Endothelial cell of umbilical vein (primary cell): ENCODE data around the gene CHMP3. TPM values are rescaled to one million over a fixed set of nuclear protein-coding genes. Genes with fewer than 3 reads are reported as not detected.

ENCODE experiments used
- BruUV-seq: library from RNA; stranded (reverse); fragments of 400-500 nt; replicated peaks from 2 replicates; lab custom pipeline; 2021; lab: Mats Ljungman, UMichigan
- CTCF ChIA-PET: fragments of 300-600, 350-600 bp; sonication (Branson Sonifier 250); formaldehyde crosslinking; loops from one replicate; lab custom pipeline; 2021; ENCODE audit warnings: antibody characterized with exemption, inconsistent platforms; lab: Charles Lee
- POLR2A ChIA-PET: fragments of 300-600, 350-600 bp; sonication (Branson Sonifier 250); formaldehyde crosslinking; loops from one replicate; lab custom pipeline; 2021; ENCODE audit warnings: antibody characterized with exemption, inconsistent platforms; lab: Charles Lee
- DNase-seq: peaks from one replicate; pipeline ENCODE4 v3.0.0-alpha.2; 2011; ENCODE audit warnings: low read depth, low spot score
- FAIRE-seq: peaks from 2 replicates; lab custom pipeline; 2011; peaks lifted over from hg19 to GRCh38; lab: Jason Lieb, UNC
- H2AFZ ChIP-seq: 2 replicates; pipeline ENCODE4 v1.6.0; 2012; ENCODE audit warnings: low read depth, low read length, control low read depth, inconsistent platforms
- H3K27ac ChIP-seq: 2 replicates; pipeline ENCODE4 v1.5.1; 2011; ENCODE audit warnings: low read depth, mild to moderate bottlenecking, control low read depth, low read length, moderate library complexity; ENCODE audit not compliant: insufficient read depth
- H3K27me3 ChIP-seq, 2 experiments: 2 replicates each; pipeline versions ENCODE4 v1.6.0 to v1.6.1; 2011; ENCODE audit warnings: low read length in 2 of 2, mixed read lengths in 1 of 2; ENCODE audit not compliant: control insufficient read depth in 2 of 2, insufficient read depth in 2 of 2
- H3K36me3 ChIP-seq, 2 experiments: 2 replicates in 1 of 2; 3 replicates in 1 of 2; pipeline ENCODE4 v1.5.1; 2011; ENCODE audit warnings: low read length in 2 of 2, mild to moderate bottlenecking in 1 of 2, moderate library complexity in 1 of 2; ENCODE audit not compliant: control insufficient read depth in 2 of 2, insufficient read depth in 2 of 2; ENCODE audit errors: extremely low read depth in 1 of 2
- H3K4me1 ChIP-seq: 3 replicates; pipeline ENCODE4 v1.5.1; 2011; ENCODE audit warnings: mild to moderate bottlenecking, low read length; ENCODE audit not compliant: control insufficient read depth, insufficient read depth; ENCODE audit errors: extremely low read depth
- H3K4me2 ChIP-seq: 2 replicates; pipeline ENCODE4 v1.6.1; 2011; ENCODE audit warnings: low read length, control low read depth, mixed read lengths; ENCODE audit not compliant: insufficient read depth
- H3K4me3 ChIP-seq, 3 experiments: fragments of 200-600 bp in 1 of 3; sonication (generic), shearing (Covaris generic) in 1 of 3; replicated peaks in 1 of 3; 2 replicates each; pipeline ENCODE4 v1.5.1; 2011 to 2016; ENCODE audit warnings: control low read depth in 3 of 3, low read length in 3 of 3, mild to moderate bottlenecking in 2 of 3, inconsistent platforms in 1 of 3, low read depth in 1 of 3, moderate library complexity in 1 of 3; ENCODE audit not compliant: insufficient read depth in 1 of 3
- H3K79me2 ChIP-seq: 2 replicates; pipeline ENCODE4 v1.6.0; 2012; ENCODE audit warnings: low read length, inconsistent platforms; ENCODE audit not compliant: control insufficient read depth, insufficient read depth
- H3K9ac ChIP-seq: replicated peaks from 2 replicates; pipeline ENCODE3; 2011; ENCODE audit warnings: low read length, control low read depth; ENCODE audit not compliant: insufficient read depth; ENCODE audit errors: extremely low read depth
- H3K9me1 ChIP-seq: replicated peaks from 3 replicates; pipeline ENCODE4 v1.6.0; 2011; ENCODE audit warnings: mild to moderate bottlenecking, low read length; ENCODE audit not compliant: control insufficient read depth, insufficient read depth; ENCODE audit errors: extremely low read depth
- H3K9me3 ChIP-seq: replicated peaks from 2 replicates; pipeline ENCODE4 v1.5.1; 2012; ENCODE audit warnings: low read length, inconsistent platforms; ENCODE audit not compliant: control insufficient read depth, insufficient read depth
- H4K20me1 ChIP-seq: replicated peaks from 2 replicates; pipeline ENCODE3; 2011; ENCODE audit warnings: mild to moderate bottlenecking, low read length; ENCODE audit not compliant: control insufficient read depth, insufficient read depth; ENCODE audit errors: extremely low read depth
- CTCF ChIP-seq, 2 donors: IDR thresholded peaks; 1 replicate in 1 of 2; 2 replicates in 1 of 2; pipeline ENCODE4 v1.5.1; 2011; ENCODE audit warnings: low read length in 2 of 2, mild to moderate bottlenecking in 2 of 2, moderate library complexity in 2 of 2, control low read depth in 1 of 2, inconsistent platforms in 1 of 2, low read depth in 1 of 2; ENCODE audit not compliant: insufficient read depth in 1 of 2; ENCODE audit errors: extremely low read depth in 1 of 2
- EZH2 ChIP-seq: IDR thresholded peaks from 2 replicates; pipeline ENCODE4 v1.6.1; 2012; ENCODE audit warnings: borderline replicate concordance, low read depth, mild to moderate bottlenecking, moderate library complexity, low read length, inconsistent platforms; ENCODE audit not compliant: severe bottlenecking
- FOS ChIP-seq: IDR thresholded peaks from 2 replicates; pipeline ENCODE4 v1.6.1; 2011; ENCODE audit warnings: mild to moderate bottlenecking, low read length, moderate library complexity, borderline replicate concordance; ENCODE audit not compliant: insufficient read depth
- GATA2 ChIP-seq: IDR thresholded peaks from 2 replicates; pipeline ENCODE4 v1.7.0; 2011; ENCODE audit warnings: low read depth, mild to moderate bottlenecking, moderate library complexity, mixed read lengths, low read length; ENCODE audit not compliant: insufficient read length, insufficient read depth
- JUN ChIP-seq: IDR thresholded peaks from 2 replicates; pipeline ENCODE4 v1.6.1; 2011; ENCODE audit warnings: borderline replicate concordance, low read depth; ENCODE audit not compliant: insufficient read length, insufficient read depth
- MYC ChIP-seq: IDR thresholded peaks from one replicate; pipeline ENCODE4 v1.6.1; 2011; ENCODE audit warnings: mild to moderate bottlenecking, low read depth, low read length
- POLR2A ChIP-seq: IDR thresholded peaks from 2 replicates; pipeline ENCODE4 v1.6.1; 2012; ENCODE audit warnings: low read depth, mild to moderate bottlenecking, control low read depth, low read length
- POLR2AphosphoS5 ChIP-seq: IDR thresholded peaks from 2 replicates; pipeline ENCODE4 v1.6.1; 2012; ENCODE audit warnings: low read depth, mild to moderate bottlenecking, control low read depth, low read length, moderate library complexity; ENCODE audit not compliant: insufficient read depth
- dilution Hi-C: fragments of 300-500 bp; cut with MboI; formaldehyde crosslinking; loops from one replicate; pipeline ENCODE4 v1.15.0; 2019; ENCODE audit warnings: low sequenced_read_pairs; ENCODE audit not compliant: extremely low pct_ligation_motif_present
- intact Hi-C: fragments of 100-400 bp; cut with micrococcal nuclease; formaldehyde crosslinking; loops from one replicate; pipeline ENCODE4 v1.10.0; 2022
- polyA plus RNA-seq, 4 experiments: library from polyadenylated mRNA; depleted of rRNA in 3 of 4; stranded (reverse) in 3 of 4; unstranded in 1 of 4; fragments of >200 nt; gene quantifications; 2 replicates each; pipeline versions ENCODE4 v1.2.1 to v1.2.3, GENCODE V29; 2011 to 2012; ENCODE audit warnings: missing spikeins in 1 of 4
- total RNA-seq: library from RNA; stranded (reverse); gene quantifications from 2 replicates; pipeline ENCODE4 v1.2.3, GENCODE V29; 2021
- TF ChIP-seq, protein P1 (sequence below): IDR thresholded peaks from 2 replicates; pipeline ENCODE4 v1.6.1; 2011; ENCODE audit not compliant: insufficient read depth, insufficient read length

CHMP3 gene
- total and polyA plus RNA-seq, 2 donors (not counting 3 experiments of a cell fraction or from before 2014, with no cell fraction given) = 48.1 to 92.2 TPM

DNA sequence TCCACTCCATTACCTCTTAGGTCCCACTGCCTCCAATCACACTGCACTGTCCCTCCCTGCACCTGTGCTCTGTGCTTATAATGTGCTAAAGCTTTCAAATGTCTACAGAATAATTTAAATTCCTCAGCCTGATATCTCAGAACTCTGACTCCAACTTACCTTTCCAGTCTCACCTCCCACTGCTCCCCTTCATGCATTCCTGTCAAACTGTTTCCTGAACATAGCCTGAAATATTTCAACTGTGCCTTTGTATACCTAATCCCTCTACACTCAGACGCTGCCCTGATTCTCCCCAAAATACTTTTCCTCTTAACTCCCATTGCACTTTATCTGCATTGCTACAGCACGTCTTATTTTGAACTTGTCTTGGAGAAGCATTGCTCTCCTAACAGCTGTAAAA, 40.5 kb downstream of the CHMP3 start:
- ChIA-PET POLR2A (no interaction called here), CTCF (no interaction called here)
- no TSS peak for BruUV-seq
- Histone ChIP-seq H3K4me1 (no peaks in the 10 kb centered on the region), H2AFZ (no peak overlapping the region), H4K20me1 (no peaks in the 10 kb centered on the region), H3K27me3 (no peaks in the 10 kb centered on the region), H3K4me2 (no peak overlapping the region), H3K36me3 (peaks cover 0 to 3% of the 10 kb centered on the region in 2 experiments), H3K9me3 (peaks cover 3% of the 10 kb centered on the region), H3K9ac (no peak overlapping the region), H3K9me1 (no peaks in the 10 kb centered on the region), H3K27ac (no peak overlapping the region), H3K79me2 (no peaks in the 10 kb centered on the region), H3K4me3 (no peak overlapping the region)
- DNase-seq (no peak), FAIRE-seq (no peak)
- TF ChIP-seq POLR2AphosphoS5 (no peak), CTCF (IDR thresholded peaks at IDR 0.05; ENCODE audit: extremely low read depth in 1 of 2, insufficient read depth in 1 of 2, low read depth in 1 of 2, low read length in 2 of 2) (no peak), JUN (no peak), EZH2 (no peak)
- dilution Hi-C loops (no loop called here), intact Hi-C loops (no loop called here)

DNA sequence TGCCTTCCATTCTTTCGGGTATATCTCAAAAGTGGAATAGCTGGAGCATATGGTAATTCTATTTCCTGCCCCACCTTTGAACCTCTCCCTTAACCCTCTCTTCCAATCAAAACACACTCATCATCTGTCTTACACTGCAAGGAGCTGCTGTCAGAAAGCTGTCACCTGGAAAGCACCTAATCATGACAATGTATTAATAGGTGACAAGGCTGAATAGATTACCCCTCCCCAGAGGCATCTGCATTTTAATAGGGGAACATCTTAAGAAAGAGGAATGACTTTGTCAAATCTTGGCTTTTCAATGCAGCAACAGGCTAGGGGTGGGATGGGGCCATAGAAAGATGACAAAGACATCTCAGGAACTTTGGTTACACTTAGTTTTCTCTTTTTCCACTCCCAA, 41.3 kb downstream of the CHMP3 start:
- intact Hi-C loops (no loop called here), dilution Hi-C loops (no loop called here)
- H3K27me3 ChIP-seq = no peaks in the 10 kb centered on the region
- H3K9me3 ChIP-seq = peaks cover 3% of the 10 kb centered on the region
- no peaks in the 10 kb centered on the region for H3K4me1 ChIP-seq
- H3K9ac ChIP-seq = no peak overlapping the region
- no peaks in the 10 kb centered on the region for H4K20me1 ChIP-seq
- no peak overlapping the region for H2AFZ ChIP-seq
- no peak overlapping the region for H3K27ac ChIP-seq
- no peak overlapping the region for H3K4me3 ChIP-seq
- POLR2A ChIA-PET = no interaction called here
- FAIRE-seq (no peak), DNase-seq (no peak)
- H3K4me2 ChIP-seq = no peak overlapping the region
- no peaks in the 10 kb centered on the region for H3K79me2 ChIP-seq
- CTCF ChIA-PET = no interaction called here
- no peak for TF ChIP-seq MYC
- TF ChIP-seq POLR2A = no peak
- no peak for TF ChIP-seq FOS
- no peak for TF ChIP-seq POLR2AphosphoS5
- TF ChIP-seq EZH2 = no peak
- TF ChIP-seq, protein P1, sequence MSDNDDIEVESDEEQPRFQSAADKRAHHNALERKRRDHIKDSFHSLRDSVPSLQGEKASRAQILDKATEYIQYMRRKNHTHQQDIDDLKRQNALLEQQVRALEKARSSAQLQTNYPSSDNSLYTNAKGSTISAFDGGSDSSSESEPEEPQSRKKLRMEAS = no peak
- no peak for TF ChIP-seq CTCF (IDR thresholded peaks at IDR 0.05; ENCODE audit: extremely low read depth in 1 of 2, insufficient read depth in 1 of 2, low read depth in 1 of 2, low read length in 2 of 2)
- no peak for TF ChIP-seq JUN
- no peak for TF ChIP-seq GATA2
- H3K9me1 ChIP-seq = no peaks in the 10 kb centered on the region
- peaks cover 0 to 3% of the 10 kb centered on the region in 2 experiments for H3K36me3 ChIP-seq
- BruUV-seq = no TSS peak
